Neural cell (in vitro differentiated cells): ENCODE results near the gene TTYH3.

ENCODE experiments used
- CTCF ChIP-seq: fragments of 450-650 bp; IDR thresholded peaks from 2 replicates; pipeline ENCODE4 v1.5.1; 2014; ENCODE audit warnings: antibody characterized with exemption, mild to moderate bottlenecking, moderate library complexity; ENCODE audit not compliant: poor library complexity, severe bottlenecking
- EP300 ChIP-seq: fragments of 450-650 bp; conservative IDR thresholded peaks from 2 replicates; pipeline ENCODE4 v1.6.1; 2014; ENCODE audit warnings: antibody characterized with exemption, mild to moderate bottlenecking, moderate library complexity; ENCODE audit not compliant: poor library complexity, severe bottlenecking
- MXI1 ChIP-seq: fragments of 450-650 bp; conservative IDR thresholded peaks from 2 replicates; pipeline ENCODE4 v1.6.1; 2014; ENCODE audit warnings: antibody characterized with exemption, mild to moderate bottlenecking; ENCODE audit not compliant: poor library complexity, severe bottlenecking
- POLR2AphosphoS5 ChIP-seq: IDR thresholded peaks from 2 replicates; pipeline ENCODE4 v1.6.1; 2012
- RAD21 ChIP-seq: fragments of 450-650 bp; conservative IDR thresholded peaks from 2 replicates; pipeline ENCODE4 v1.6.1; 2014; ENCODE audit warnings: antibody characterized with exemption, mild to moderate bottlenecking, moderate library complexity
- SMC3 ChIP-seq: fragments of 450-650 bp; conservative IDR thresholded peaks from 2 replicates; pipeline ENCODE4 v1.6.1; 2014; ENCODE audit warnings: antibody characterized with exemption, mild to moderate bottlenecking, moderate library complexity; ENCODE audit not compliant: poor library complexity
- TF ChIP-seq, protein P1 (sequence below): IDR thresholded peaks from 2 replicates; pipeline ENCODE4 v1.6.1; 2012; ENCODE audit warnings: borderline replicate concordance

DNA sequence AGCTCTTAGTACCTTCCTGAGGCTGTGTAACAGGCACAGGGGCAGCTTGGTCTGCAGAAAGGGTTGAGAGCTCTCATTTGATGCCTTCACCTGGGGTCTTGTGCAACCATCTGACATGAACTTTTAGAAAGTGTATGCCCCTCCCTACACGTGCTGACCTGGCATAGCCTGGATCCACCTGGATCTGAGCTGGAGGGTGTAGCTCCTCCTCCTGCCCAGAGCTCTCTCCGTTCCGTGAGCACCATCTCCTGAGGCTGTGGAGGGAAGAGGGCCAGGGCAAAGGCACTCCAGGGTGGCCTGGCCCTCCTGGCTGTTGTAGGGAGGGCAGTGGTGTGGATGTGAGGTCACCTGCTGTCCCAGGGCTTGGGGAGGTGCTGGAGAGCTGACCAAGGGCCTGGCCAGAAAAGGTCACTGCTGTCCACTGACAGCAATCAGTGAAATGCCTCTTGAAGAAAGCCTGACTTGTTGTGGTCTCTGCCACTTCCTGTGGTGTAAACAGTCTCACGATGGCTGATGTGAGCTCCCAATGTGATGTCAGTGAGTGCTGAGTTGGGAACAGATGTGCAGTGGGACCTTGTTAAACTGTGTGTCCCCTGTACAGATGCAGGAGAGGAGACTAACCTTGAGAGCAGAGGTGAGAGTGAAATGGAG is 79.2 kb downstream of the TTYH3 start:
- TF ChIP-seq MXI1 (no peak), CTCF (no peak), POLR2AphosphoS5 (no peak), RAD21 (no peak), EP300 (no peak), SMC3 (no peak)
- TF ChIP-seq, protein P1, sequence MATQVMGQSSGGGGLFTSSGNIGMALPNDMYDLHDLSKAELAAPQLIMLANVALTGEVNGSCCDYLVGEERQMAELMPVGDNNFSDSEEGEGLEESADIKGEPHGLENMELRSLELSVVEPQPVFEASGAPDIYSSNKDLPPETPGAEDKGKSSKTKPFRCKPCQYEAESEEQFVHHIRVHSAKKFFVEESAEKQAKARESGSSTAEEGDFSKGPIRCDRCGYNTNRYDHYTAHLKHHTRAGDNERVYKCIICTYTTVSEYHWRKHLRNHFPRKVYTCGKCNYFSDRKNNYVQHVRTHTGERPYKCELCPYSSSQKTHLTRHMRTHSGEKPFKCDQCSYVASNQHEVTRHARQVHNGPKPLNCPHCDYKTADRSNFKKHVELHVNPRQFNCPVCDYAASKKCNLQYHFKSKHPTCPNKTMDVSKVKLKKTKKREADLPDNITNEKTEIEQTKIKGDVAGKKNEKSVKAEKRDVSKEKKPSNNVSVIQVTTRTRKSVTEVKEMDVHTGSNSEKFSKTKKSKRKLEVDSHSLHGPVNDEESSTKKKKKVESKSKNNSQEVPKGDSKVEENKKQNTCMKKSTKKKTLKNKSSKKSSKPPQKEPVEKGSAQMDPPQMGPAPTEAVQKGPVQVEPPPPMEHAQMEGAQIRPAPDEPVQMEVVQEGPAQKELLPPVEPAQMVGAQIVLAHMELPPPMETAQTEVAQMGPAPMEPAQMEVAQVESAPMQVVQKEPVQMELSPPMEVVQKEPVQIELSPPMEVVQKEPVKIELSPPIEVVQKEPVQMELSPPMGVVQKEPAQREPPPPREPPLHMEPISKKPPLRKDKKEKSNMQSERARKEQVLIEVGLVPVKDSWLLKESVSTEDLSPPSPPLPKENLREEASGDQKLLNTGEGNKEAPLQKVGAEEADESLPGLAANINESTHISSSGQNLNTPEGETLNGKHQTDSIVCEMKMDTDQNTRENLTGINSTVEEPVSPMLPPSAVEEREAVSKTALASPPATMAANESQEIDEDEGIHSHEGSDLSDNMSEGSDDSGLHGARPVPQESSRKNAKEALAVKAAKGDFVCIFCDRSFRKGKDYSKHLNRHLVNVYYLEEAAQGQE, result no peak
